Measurements from ENCODE around the gene KCNF1.

Gene KCNF1

GRCh38 chr2:10891390-10891789, 20.3 kb upstream of the KCNF1 start:
- Histone ChIP-seq H3K27me3 (ENCODE audit: control insufficient read depth, low read length) (peaks cover 2% of the 10 kb centered on the region; the same call in 1 of the 2 replicates), H3K4me3 (ENCODE audit: low read length) (no peak overlapping the region), H3K4me1 (ENCODE audit: control insufficient read depth, low read length) (no peaks in the 10 kb centered on the region), H3K79me2 (ENCODE audit: control insufficient read depth, low read length) (no peaks in the 10 kb centered on the region), H3K36me3 (ENCODE audit: control insufficient read depth, low read length) (no peaks in the 10 kb centered on the region), H3K9me3 (ENCODE audit: control insufficient read depth, insufficient read depth, low read length) (no peaks in the 10 kb centered on the region), H3K4me2 (ENCODE audit: low read length) (no peak overlapping the region), H3K9me2 (replicated peaks; ENCODE audit: control insufficient read depth, low read length) (no peaks in the 10 kb centered on the region), H3F3A (ENCODE audit: control insufficient read depth, insufficient read depth) (no peaks in the 10 kb centered on the region), H3K27ac (ENCODE audit: low read depth, low read length) (no peak overlapping the region), H4K20me1 (ENCODE audit: control insufficient read depth, insufficient read depth, low read depth, low read length) (no peaks in the 10 kb centered on the region)
- TF ChIP-seq CTCF (IDR thresholded peaks at IDR 0.05; ENCODE audit: low read depth, low read length, poor library complexity, severe bottlenecking), result no peak
- TF ChIP-seq EZH2phosphoT487 (IDR thresholded peaks at IDR 0.05; ENCODE audit: borderline replicate concordance, low read length), result no peak

GRCh38 chr2:10891848-10892247, 19.9 kb upstream of the KCNF1 start:
- no peaks in the 10 kb centered on the region for H4K20me1 ChIP-seq (ENCODE audit: control insufficient read depth, insufficient read depth, low read depth, low read length)
- no peaks in the 10 kb centered on the region for H3K9me3 ChIP-seq (ENCODE audit: control insufficient read depth, insufficient read depth, low read length)
- H3K9me2 ChIP-seq (replicated peaks; ENCODE audit: control insufficient read depth, low read length), result no peaks in the 10 kb centered on the region
- TF ChIP-seq CTCF (IDR thresholded peaks at IDR 0.05; ENCODE audit: low read depth, low read length, poor library complexity, severe bottlenecking) (no peak), EZH2phosphoT487 (IDR thresholded peaks at IDR 0.05; ENCODE audit: borderline replicate concordance, low read length) (no peak)
- H3K36me3 ChIP-seq (ENCODE audit: control insufficient read depth, low read length), result no peaks in the 10 kb centered on the region
- H3K27ac ChIP-seq (ENCODE audit: low read depth, low read length), result no peak overlapping the region
- peaks cover 2% of the 10 kb centered on the region; the same call in 1 of the 2 replicates for H3K27me3 ChIP-seq (ENCODE audit: control insufficient read depth, low read length)
- H3F3A ChIP-seq (ENCODE audit: control insufficient read depth, insufficient read depth), result no peaks in the 10 kb centered on the region
- no peak overlapping the region for H3K4me3 ChIP-seq (ENCODE audit: low read length)
- H3K4me2 ChIP-seq (ENCODE audit: low read length), result no peak overlapping the region
- H3K4me1 ChIP-seq (ENCODE audit: control insufficient read depth, low read length), result no peaks in the 10 kb centered on the region
- H3K79me2 ChIP-seq (ENCODE audit: control insufficient read depth, low read length), result no peaks in the 10 kb centered on the region

- H3K27me3 ChIP-seq (ENCODE audit: control insufficient read depth, low read length), result peaks cover 6% of the 10 kb centered on the region; the same call in 1 of the 2 replicates
These were observed 19.4 kb upstream of the KCNF1 start for GRCh38 chr2:10892316-10892715.

More at GRCh38 chr2:10892316-10892715, 19.4 kb upstream of the KCNF1 start:
- Histone ChIP-seq H3K9me2 (replicated peaks; ENCODE audit: control insufficient read depth, low read length) (no peaks in the 10 kb centered on the region), H3K27ac (ENCODE audit: low read depth, low read length) (no peak overlapping the region), H3K4me3 (ENCODE audit: low read length) (no peak overlapping the region), H3F3A (ENCODE audit: control insufficient read depth, insufficient read depth) (no peaks in the 10 kb centered on the region), H3K4me1 (ENCODE audit: control insufficient read depth, low read length) (no peaks in the 10 kb centered on the region), H3K79me2 (ENCODE audit: control insufficient read depth, low read length) (no peaks in the 10 kb centered on the region), H3K36me3 (ENCODE audit: control insufficient read depth, low read length) (no peaks in the 10 kb centered on the region), H3K4me2 (ENCODE audit: low read length) (no peak overlapping the region), H4K20me1 (ENCODE audit: control insufficient read depth, insufficient read depth, low read depth, low read length) (no peaks in the 10 kb centered on the region), H3K9me3 (ENCODE audit: control insufficient read depth, insufficient read depth, low read length) (no peaks in the 10 kb centered on the region)
- TF ChIP-seq CTCF (IDR thresholded peaks at IDR 0.05; ENCODE audit: low read depth, low read length, poor library complexity, severe bottlenecking) (no peak), EZH2phosphoT487 (IDR thresholded peaks at IDR 0.05; ENCODE audit: borderline replicate concordance, low read length) (no peak)
